Ishikawa (cell line): ENCODE data around the gene OPRL1.

ENCODE experiments used
- CEBPB ChIP-seq: IDR thresholded peaks from 2 replicates; pipeline ENCODE4 v1.6.1; 2012
- EP300 ChIP-seq: IDR thresholded peaks from 2 replicates; pipeline ENCODE4 v1.6.1; 2012; ENCODE audit warnings: borderline replicate concordance
- FOXM1 ChIP-seq: IDR thresholded peaks from 2 replicates; pipeline ENCODE4 v1.6.1; 2012; ENCODE audit warnings: low read depth, borderline replicate concordance
- NFIC ChIP-seq: IDR thresholded peaks from 2 replicates; pipeline ENCODE4 v1.6.1; 2012
- RAD21 ChIP-seq: IDR thresholded peaks from 2 replicates; pipeline ENCODE4 v1.6.1; 2012; ENCODE audit warnings: low read depth
- REST ChIP-seq: IDR thresholded peaks from 2 replicates; pipeline ENCODE4 v1.6.1; 2012; ENCODE audit warnings: low read depth, mild to moderate bottlenecking
- TAF1 ChIP-seq: IDR thresholded peaks from 2 replicates; pipeline ENCODE4 v1.6.1; 2012; ENCODE audit warnings: low read depth, mild to moderate bottlenecking
- YY1 ChIP-seq: IDR thresholded peaks from 2 replicates; pipeline ENCODE4 v1.6.1; 2012; ENCODE audit warnings: low read depth

- TF ChIP-seq NFIC (no peak), FOXM1 (no peak), YY1 (no peak), RAD21 (no peak), REST (no peak), EP300 (no peak), CEBPB (no peak), TAF1 (no peak)
These were observed 37.7 kb upstream of the OPRL1 start for GRCh38 chr20:64042054-64042781.
